Measurements from ENCODE around the gene NCOA1.

The NCOA1 gene

DNA sequence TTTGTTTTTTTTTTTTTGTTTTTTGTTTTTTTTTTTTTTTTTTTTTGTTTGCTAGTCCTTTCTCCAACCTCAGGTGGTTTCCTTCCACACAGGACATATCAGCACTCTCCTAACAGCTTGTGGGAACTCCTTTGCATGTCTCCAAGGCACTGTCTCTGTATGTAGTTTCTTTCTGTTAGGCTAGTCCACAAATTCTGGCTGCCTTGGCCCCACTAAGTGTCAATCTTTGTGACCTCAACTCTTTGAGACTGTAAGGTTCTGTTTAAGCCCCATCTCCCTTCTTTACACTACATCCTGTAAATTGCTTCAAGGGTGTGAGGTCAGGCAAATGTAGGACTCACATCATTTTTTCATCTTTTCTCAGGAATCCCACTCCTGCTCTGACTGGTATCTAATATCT lies 85.1 kb downstream of the NCOA1 start (continued):
- TF ChIP-seq, protein P1, sequence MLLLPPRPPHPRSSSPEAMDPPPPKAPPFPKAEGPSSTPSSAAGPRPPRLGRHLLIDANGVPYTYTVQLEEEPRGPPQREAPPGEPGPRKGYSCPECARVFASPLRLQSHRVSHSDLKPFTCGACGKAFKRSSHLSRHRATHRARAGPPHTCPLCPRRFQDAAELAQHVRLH (tag by site-specific recombination; IDR thresholded peaks at IDR 0.05): no peak
- TF ChIP-seq ZNF560 (tag by site-specific recombination; IDR thresholded peaks at IDR 0.05; ENCODE audit: borderline replicate concordance): no peak
- no peak for TF ChIP-seq ZNF146 (tag by site-specific recombination; IDR thresholded peaks at IDR 0.05)
- TF ChIP-seq ZBTB8A (tag by site-specific recombination; IDR thresholded peaks at IDR 0.05): no peak
- TF ChIP-seq, protein P2, sequence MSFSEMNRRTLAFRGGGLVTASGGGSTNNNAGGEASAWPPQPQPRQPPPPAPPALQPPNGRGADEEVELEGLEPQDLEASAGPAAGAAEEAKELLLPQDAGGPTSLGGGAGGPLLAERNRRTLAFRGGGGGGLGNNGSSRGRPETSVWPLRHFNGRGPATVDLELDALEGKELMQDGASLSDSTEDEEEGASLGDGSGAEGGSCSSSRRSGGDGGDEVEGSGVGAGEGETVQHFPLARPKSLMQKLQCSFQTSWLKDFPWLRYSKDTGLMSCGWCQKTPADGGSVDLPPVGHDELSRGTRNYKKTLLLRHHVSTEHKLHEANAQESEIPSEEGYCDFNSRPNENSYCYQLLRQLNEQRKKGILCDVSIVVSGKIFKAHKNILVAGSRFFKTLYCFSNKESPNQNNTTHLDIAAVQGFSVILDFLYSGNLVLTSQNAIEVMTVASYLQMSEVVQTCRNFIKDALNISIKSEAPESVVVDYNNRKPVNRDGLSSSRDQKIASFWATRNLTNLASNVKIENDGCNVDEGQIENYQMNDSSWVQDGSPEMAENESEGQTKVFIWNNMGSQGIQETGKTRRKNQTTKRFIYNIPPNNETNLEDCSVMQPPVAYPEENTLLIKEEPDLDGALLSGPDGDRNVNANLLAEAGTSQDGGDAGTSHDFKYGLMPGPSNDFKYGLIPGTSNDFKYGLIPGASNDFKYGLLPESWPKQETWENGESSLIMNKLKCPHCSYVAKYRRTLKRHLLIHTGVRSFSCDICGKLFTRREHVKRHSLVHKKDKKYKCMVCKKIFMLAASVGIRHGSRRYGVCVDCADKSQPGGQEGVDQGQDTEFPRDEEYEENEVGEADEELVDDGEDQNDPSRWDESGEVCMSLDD (tag by site-specific recombination; IDR thresholded peaks at IDR 0.05): no peak
- no peak for TF ChIP-seq GLI2 (tag by site-specific recombination; IDR thresholded peaks at IDR 0.05; ENCODE audit: borderline replicate concordance, low read depth)
- TF ChIP-seq RBAK (tag by site-specific recombination; IDR thresholded peaks at IDR 0.05): no peak

DNA sequence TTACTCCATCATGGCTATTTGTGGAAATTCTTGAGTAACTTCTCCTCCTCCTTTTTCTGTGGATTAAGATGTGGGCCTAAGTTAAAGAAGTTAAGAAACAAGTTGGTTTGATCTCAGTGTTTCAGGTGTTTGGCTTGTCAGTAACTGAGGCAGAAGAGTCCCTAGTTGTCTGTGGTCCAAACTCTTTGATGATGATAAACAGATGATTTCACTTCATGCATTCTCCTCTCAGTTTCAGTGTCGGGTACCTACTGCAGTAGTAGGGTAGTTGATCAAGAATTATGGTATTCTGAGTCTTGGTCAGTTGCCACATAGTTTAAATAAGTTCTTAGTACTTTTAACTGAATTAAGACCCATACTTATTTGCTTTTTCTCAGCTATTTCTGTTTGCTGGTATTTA lies 85.6 kb downstream of the NCOA1 start:
- Histone ChIP-seq H3K36me3 (ENCODE audit: control insufficient read depth in 2 of 2, insufficient read depth in 1 of 2, low read length in 2 of 2) (no peaks in the 10 kb centered on the region), H3K4me3 (ENCODE audit: low read depth, low read length) (no peak overlapping the region), H3K9me3 (ENCODE audit: control insufficient read depth, insufficient read depth, low read depth, low read length) (no peaks in the 10 kb centered on the region), H3K27ac (ENCODE audit: extremely low read depth, low read depth, low read length) (no peak overlapping the region), H3K4me1 (ENCODE audit: control insufficient read depth, insufficient read depth, low read length) (peaks cover 16% of the 10 kb centered on the region)
- TF ChIP-seq ZNF549 (tag by site-specific recombination; IDR thresholded peaks at IDR 0.05) (no peak), ZNF510 (tag by site-specific recombination; IDR thresholded peaks at IDR 0.05; ENCODE audit: insufficient replicate concordance) (no peak), ZNF146 (tag by site-specific recombination; IDR thresholded peaks at IDR 0.05) (no peak), ZNF558 (tag by site-specific recombination; IDR thresholded peaks at IDR 0.05) (no peak), SCRT2 (tag by site-specific recombination; IDR thresholded peaks at IDR 0.05) (no peak), ZFP37 (tag by site-specific recombination; IDR thresholded peaks at IDR 0.05) (no peak), KLF1 (tag by site-specific recombination; IDR thresholded peaks at IDR 0.05) (no peak), ZNF121 (tag by site-specific recombination; IDR thresholded peaks at IDR 0.05) (no peak), EGR2 (tag by site-specific recombination; IDR thresholded peaks at IDR 0.05; ENCODE audit: low read depth) (no peak), ZNF76 (tag by site-specific recombination; IDR thresholded peaks at IDR 0.05; ENCODE audit: borderline replicate concordance, low read depth) (no peak)
- TF ChIP-seq, protein P1 (tag by site-specific recombination; IDR thresholded peaks at IDR 0.05): no peak
- TF ChIP-seq, protein P3, sequence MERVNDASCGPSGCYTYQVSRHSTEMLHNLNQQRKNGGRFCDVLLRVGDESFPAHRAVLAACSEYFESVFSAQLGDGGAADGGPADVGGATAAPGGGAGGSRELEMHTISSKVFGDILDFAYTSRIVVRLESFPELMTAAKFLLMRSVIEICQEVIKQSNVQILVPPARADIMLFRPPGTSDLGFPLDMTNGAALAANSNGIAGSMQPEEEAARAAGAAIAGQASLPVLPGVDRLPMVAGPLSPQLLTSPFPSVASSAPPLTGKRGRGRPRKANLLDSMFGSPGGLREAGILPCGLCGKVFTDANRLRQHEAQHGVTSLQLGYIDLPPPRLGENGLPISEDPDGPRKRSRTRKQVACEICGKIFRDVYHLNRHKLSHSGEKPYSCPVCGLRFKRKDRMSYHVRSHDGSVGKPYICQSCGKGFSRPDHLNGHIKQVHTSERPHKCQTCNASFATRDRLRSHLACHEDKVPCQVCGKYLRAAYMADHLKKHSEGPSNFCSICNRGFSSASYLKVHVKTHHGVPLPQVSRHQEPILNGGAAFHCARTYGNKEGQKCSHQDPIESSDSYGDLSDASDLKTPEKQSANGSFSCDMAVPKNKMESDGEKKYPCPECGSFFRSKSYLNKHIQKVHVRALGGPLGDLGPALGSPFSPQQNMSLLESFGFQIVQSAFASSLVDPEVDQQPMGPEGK (tag by site-specific recombination; IDR thresholded peaks at IDR 0.05): no peak
- TF ChIP-seq, protein P4, sequence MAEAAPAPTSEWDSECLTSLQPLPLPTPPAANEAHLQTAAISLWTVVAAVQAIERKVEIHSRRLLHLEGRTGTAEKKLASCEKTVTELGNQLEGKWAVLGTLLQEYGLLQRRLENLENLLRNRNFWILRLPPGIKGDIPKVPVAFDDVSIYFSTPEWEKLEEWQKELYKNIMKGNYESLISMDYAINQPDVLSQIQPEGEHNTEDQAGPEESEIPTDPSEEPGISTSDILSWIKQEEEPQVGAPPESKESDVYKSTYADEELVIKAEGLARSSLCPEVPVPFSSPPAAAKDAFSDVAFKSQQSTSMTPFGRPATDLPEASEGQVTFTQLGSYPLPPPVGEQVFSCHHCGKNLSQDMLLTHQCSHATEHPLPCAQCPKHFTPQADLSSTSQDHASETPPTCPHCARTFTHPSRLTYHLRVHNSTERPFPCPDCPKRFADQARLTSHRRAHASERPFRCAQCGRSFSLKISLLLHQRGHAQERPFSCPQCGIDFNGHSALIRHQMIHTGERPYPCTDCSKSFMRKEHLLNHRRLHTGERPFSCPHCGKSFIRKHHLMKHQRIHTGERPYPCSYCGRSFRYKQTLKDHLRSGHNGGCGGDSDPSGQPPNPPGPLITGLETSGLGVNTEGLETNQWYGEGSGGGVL (tag by site-specific recombination; IDR thresholded peaks at IDR 0.05): no peak
- ChIA-PET CTCF (no interaction called here), POLR2A (no interaction called here)
